ENCODE results near the gene ACVR1.

DNA sequence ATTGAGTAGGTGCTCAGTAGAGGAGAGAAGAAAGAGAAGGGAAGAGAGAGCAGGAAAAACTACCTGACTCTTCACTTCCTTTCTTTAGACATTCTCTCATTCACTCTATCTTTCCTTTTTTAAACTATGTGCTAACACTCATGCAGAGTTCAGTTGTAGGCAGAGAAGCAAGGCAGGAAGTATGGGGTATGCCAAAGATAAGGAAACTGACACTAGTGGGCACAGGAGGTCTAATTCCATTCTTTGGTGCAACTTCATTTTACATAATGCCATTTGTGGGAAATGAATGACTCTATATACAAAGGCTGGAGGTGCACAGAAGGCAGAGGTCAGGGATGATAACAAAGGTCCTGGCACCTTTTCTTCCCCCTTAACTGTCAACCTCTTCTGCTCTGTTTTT is 35.1 kb upstream of the ACVR1 start:
- TF ChIP-seq CTCF (IDR thresholded peaks at IDR 0.05) (no peak), POLR2A (IDR thresholded peaks at IDR 0.05) (no peak)

Measured in esophagus squamous epithelium (tissue), 4 donors.